SK-N-SH (cell line): ENCODE results near the gene HOXC13. TPM values are rescaled to one million over a fixed set of nuclear protein-coding genes. Genes with fewer than 3 reads are reported as not detected.

ENCODE experiments used
- CTCF ChIA-PET: fragments of 300-600, 350-600 bp; formaldehyde crosslinking; extraction: SDS; loops from one replicate; lab custom pipeline; 2021; lab: Yijun Ruan, JAX
- POLR2A ChIA-PET: fragments of 350-600 bp; sonication (Branson Sonifier 250); formaldehyde crosslinking; extraction: SDS; loops from one replicate; lab custom pipeline; 2020; ENCODE audit warnings: antibody characterized with exemption, inconsistent platforms; lab: Yijun Ruan, JAX
- DNase-seq: peaks from one replicate; pipeline ENCODE4 v3.0.0; 2012
- H2AFZ ChIP-seq: fragments of 200-600 bp; sonication (generic); 2 replicates; pipeline ENCODE4 v1.8.1; 2016; ENCODE audit warnings: antibody characterized with exemption, mild to moderate bottlenecking, low read depth
- H3F3A ChIP-seq: fragments of 200-600 bp; sonication (generic); replicated peaks from 2 replicates; pipeline ENCODE3; 2016; ENCODE audit warnings: antibody characterized with exemption, mild to moderate bottlenecking; ENCODE audit not compliant: insufficient read depth
- H3K27ac ChIP-seq, 2 experiments: fragments of 200-500 bp in 1 of 2; fragments of 200-600 bp in 1 of 2; sonication (Bioruptor generic) in 1 of 2; sonication (generic), shearing (Covaris generic) in 1 of 2; 2 replicates each; pipeline versions ENCODE4 v1.5.1 to v1.6.1; 2014 to 2016; ENCODE audit warnings: low read depth in 2 of 2, inconsistent platforms in 1 of 2, low read length in 1 of 2, mild to moderate bottlenecking in 1 of 2, mixed read lengths in 1 of 2
- H3K27me3 ChIP-seq: fragments of 200-600 bp; sonication (generic), shearing (Covaris generic); 2 replicates; pipeline ENCODE4 v1.6.1; 2016; ENCODE audit warnings: mixed run types; ENCODE audit not compliant: insufficient read depth
- H3K36me3 ChIP-seq, 2 experiments: fragments of 200-500 bp in 1 of 2; fragments of 200-600 bp in 1 of 2; sonication (Bioruptor generic) in 1 of 2; sonication (generic) in 1 of 2; replicated peaks in 1 of 2; 2 replicates each; pipeline versions ENCODE3 to v1.5.1; 2014 to 2016; ENCODE audit warnings: low read length in 1 of 2, mild to moderate bottlenecking in 1 of 2; ENCODE audit not compliant: insufficient read depth in 2 of 2, control insufficient read depth in 1 of 2
- H3K4me1 ChIP-seq, 2 experiments: fragments of 200-500 bp in 1 of 2; fragments of 200-600 bp in 1 of 2; sonication (Bioruptor generic) in 1 of 2; sonication (generic), shearing (Covaris generic) in 1 of 2; 2 replicates each; pipeline versions ENCODE4 v1.5.1 to v1.6.1; 2014 to 2016; ENCODE audit warnings: low read depth in 1 of 2, low read length in 1 of 2, mixed run types in 1 of 2; ENCODE audit not compliant: insufficient read depth in 2 of 2, control insufficient read depth in 1 of 2
- H3K4me2 ChIP-seq: fragments of 200-600 bp; sonication (generic), shearing (Covaris generic); 2 replicates; pipeline ENCODE4 v1.6.1; 2017; ENCODE audit warnings: mixed run types
- H3K4me3 ChIP-seq, 2 experiments: fragments of 200-500 bp in 1 of 2; fragments of 200-600 bp in 1 of 2; sonication (Bioruptor generic) in 1 of 2; sonication (generic), shearing (Covaris generic) in 1 of 2; 2 replicates each; pipeline versions ENCODE4 v1.5.1 to v1.8.1; 2014 to 2016; ENCODE audit warnings: low read depth in 2 of 2, inconsistent platforms in 1 of 2, low read length in 1 of 2, mild to moderate bottlenecking in 1 of 2, mixed read lengths in 1 of 2, moderate library complexity in 1 of 2
- H3K79me2 ChIP-seq: fragments of 200-600 bp; sonication (generic); 2 replicates; pipeline ENCODE4 v1.8.1; 2017; ENCODE audit warnings: mild to moderate bottlenecking; ENCODE audit not compliant: insufficient read depth
- H3K9ac ChIP-seq: fragments of 200-600 bp; sonication (generic); 2 replicates; pipeline ENCODE4 v1.6.1; 2017; ENCODE audit warnings: mixed run types
- H3K9me2 ChIP-seq: fragments of 200-600 bp; sonication (generic); 2 replicates; pipeline ENCODE4 v1.6.1; 2017; ENCODE audit warnings: mixed run types
- H3K9me3 ChIP-seq: fragments of 200-600 bp; sonication (generic); 2 replicates; pipeline ENCODE4 v1.6.1; 2017; ENCODE audit warnings: mixed run types, mild to moderate bottlenecking, moderate library complexity
- H4K20me1 ChIP-seq: fragments of 200-600 bp; sonication (generic); 2 replicates; pipeline ENCODE4 v1.6.1; 2017; ENCODE audit warnings: mild to moderate bottlenecking, mixed run types; ENCODE audit not compliant: insufficient read depth
- EZH2phosphoT487 ChIP-seq: fragments of 200-600 bp; sonication (generic); IDR thresholded peaks from 2 replicates; pipeline ENCODE4 v1.6.1; 2017; ENCODE audit warnings: low read depth, mixed run types, mild to moderate bottlenecking, antibody characterized with exemption, moderate library complexity, borderline replicate concordance
- FOXM1 ChIP-seq: IDR thresholded peaks from 2 replicates; pipeline ENCODE4 v1.4.0; 2012; ENCODE audit warnings: low read depth, mild to moderate bottlenecking
- GATA2 ChIP-seq: sonication (generic); formaldehyde crosslinking; IDR thresholded peaks from 2 replicates; pipeline ENCODE4 v1.5.0; 2020; ENCODE audit warnings: mild to moderate bottlenecking, missing genetic modification reagents
- RXRA ChIP-seq: IDR thresholded peaks from 2 replicates; pipeline ENCODE4 v1.4.0; 2012; ENCODE audit warnings: low read depth, mild to moderate bottlenecking, borderline replicate concordance
- WGBS: methylation state at CpG from one replicate; pipeline ENCODE4 v1.1.6; 2017; ENCODE audit warnings: low lambda C conversion rate; 5-methylcytosine and 5-hydroxymethylcytosine counted together
- polyA plus RNA-seq, 3 experiments: library from polyadenylated mRNA; depleted of rRNA; stranded (reverse); fragments of >200 nt; gene quantifications; 2 replicates each; pipeline ENCODE4 v1.2.3, GENCODE V29; 2012
- TF ChIP-seq, protein P1 (sequence below): IDR thresholded peaks from 2 replicates; pipeline ENCODE4 v1.4.0; 2012; ENCODE audit warnings: low read depth, borderline replicate concordance

Gene HOXC13
- polyA plus RNA-seq, 1 of the 3 experiments (the other 2 are of a cell fraction): not detected

DNA sequence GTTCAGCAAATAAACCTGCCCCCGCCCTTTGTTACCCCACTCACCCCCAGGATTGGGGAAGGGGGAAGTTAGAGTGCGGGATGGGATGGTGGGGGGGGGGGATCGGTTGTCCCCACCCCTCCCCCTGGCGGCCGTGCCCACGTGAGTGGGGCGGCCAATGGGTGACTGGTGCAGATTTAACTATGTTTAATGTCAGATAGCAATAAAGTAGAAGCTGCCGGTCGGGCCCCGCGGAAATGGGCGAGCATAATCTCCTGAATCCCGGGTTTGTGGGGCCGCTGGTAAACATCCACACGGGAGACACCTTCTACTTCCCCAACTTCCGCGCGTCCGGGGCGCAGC is 16.0 kb downstream of the HOXC13 start, which contains the start of gene HOXC12:
HOXC12 (plus strand) TSS at position 210 of the 342 bp plus-strand sequence; CDS start at position 237, 27 bp downstream.
- no peak within 1 kb of the TSS for H3K4me3 ChIP-seq
- TF ChIP-seq, protein P1, sequence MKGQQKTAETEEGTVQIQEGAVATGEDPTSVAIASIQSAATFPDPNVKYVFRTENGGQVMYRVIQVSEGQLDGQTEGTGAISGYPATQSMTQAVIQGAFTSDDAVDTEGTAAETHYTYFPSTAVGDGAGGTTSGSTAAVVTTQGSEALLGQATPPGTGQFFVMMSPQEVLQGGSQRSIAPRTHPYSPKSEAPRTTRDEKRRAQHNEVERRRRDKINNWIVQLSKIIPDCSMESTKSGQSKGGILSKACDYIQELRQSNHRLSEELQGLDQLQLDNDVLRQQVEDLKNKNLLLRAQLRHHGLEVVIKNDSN: 0 out of 2 replicates have a peak, but pooled peaks have one; percentile 10
- TF ChIP-seq GATA2: no peak
- TF ChIP-seq, all 33 proteins: peak for 1
- H2AFZ ChIP-seq: no peak within 1 kb of the TSS
- no peaks in the 10 kb centered on the region for H3K36me3 ChIP-seq
- no peak within 1 kb of the TSS for H3K4me2 ChIP-seq
- no peaks in the 10 kb centered on the region for H3K9me3 ChIP-seq
- ChIA-PET CTCF (interaction anchor here (1.1 to 2.9 kb wide), 14 partner anchors 8 to 425 kb away, joined by 3 to 9 read pairs (median 4); partner anchors contain the start of genes HOXC10 and HOXC9), POLR2A (no interaction called here)
- DNase-seq: peak; percentile 56
- H3K79me2 ChIP-seq: no peaks in the 10 kb centered on the region
- WGBS: 13% methylated on average over 12 of the region's 20 CpGs
- no peaks in the 10 kb centered on the region; a peak in 1 of 4 replicates for H3K4me1 ChIP-seq
- no peaks in the 10 kb centered on the region for H3F3A ChIP-seq
- H3K27me3 ChIP-seq: peaks cover 98% of the 10 kb centered on the region
- H4K20me1 ChIP-seq: peaks cover 13% of the 10 kb centered on the region; the same call in 1 of the 2 replicates
- no peak within 1 kb of the TSS for H3K9ac ChIP-seq
- H3K27ac ChIP-seq: no peak within 1 kb of the TSS
- no peaks in the 10 kb centered on the region for H3K9me2 ChIP-seq

DNA sequence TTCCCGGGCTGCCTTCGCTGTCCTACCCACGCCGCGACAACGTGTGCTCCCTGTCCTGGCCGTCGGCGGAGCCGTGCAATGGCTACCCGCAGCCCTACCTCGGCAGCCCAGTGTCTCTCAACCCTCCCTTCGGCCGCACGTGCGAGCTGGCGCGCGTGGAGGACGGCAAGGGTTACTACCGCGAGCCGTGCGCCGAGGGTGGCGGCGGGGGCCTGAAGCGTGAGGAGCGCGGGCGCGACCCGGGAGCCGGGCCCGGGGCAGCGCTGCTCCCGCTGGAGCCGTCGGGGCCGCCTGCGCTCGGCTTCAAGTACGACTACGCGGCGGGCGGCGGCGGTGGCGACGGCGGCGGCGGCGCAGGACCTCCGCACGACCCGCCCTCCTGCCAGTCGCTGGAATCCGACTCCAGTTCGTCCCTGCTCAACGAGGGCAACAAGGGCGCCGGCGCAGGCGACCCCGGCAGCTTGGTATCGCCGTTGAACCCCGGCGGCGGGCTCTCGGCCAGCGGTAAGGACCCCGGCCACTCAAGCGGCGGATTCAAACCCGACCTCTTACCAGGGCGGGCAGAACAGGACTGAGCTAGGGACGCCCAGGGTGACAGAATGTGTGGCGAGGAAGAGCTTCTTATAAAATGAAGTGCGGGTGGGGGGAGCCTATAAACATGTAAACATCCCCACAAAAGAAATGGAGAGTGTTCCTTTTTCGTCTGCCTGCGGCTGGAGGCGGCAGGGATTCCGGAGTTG is 16.6 kb downstream of the HOXC13 start:
- TF ChIP-seq RXRA: no peak
- TF ChIP-seq EZH2phosphoT487: peak; percentile 65
- Histone ChIP-seq H3K27ac (no peak overlapping the region), H3K4me1 (no peaks in the 10 kb centered on the region; a peak in 1 of 4 replicates), H3F3A (no peaks in the 10 kb centered on the region), H3K4me2 (no peak overlapping the region), H3K4me3 (no peak overlapping the region), H3K9me3 (no peaks in the 10 kb centered on the region), H4K20me1 (peaks cover 13% of the 10 kb centered on the region; the same call in 1 of the 2 replicates), H2AFZ (no peak overlapping the region), H3K36me3 (no peaks in the 10 kb centered on the region), H3K9ac (no peak overlapping the region), H3K79me2 (no peaks in the 10 kb centered on the region), H3K27me3 (peaks cover 98% of the 10 kb centered on the region), H3K9me2 (no peaks in the 10 kb centered on the region)
- DNase-seq: no peak
- 31% methylated on average over 17 of the region's 86 CpGs for WGBS
- ChIA-PET POLR2A (no interaction called here), CTCF (interaction anchor here (0.6 to 2.9 kb wide), 10 partner anchors 9 to 415 kb away, joined by 3 to 9 read pairs (median 4); partner anchors contain the start of gene HOXC10)

- ChIA-PET CTCF (interaction anchor here (0.6 kb wide), 1 partner anchor 42 kb away, joined by 3 read pairs; no protein-coding TSS in a partner anchor), POLR2A (no interaction called here)
- Histone ChIP-seq H3K9ac (no peak overlapping the region), H3K9me3 (no peaks in the 10 kb centered on the region), H3K27me3 (peaks cover 98% of the 10 kb centered on the region), H3F3A (no peaks in the 10 kb centered on the region), H2AFZ (no peak overlapping the region), H4K20me1 (peaks cover 13% of the 10 kb centered on the region; the same call in 1 of the 2 replicates), H3K4me2 (no peak overlapping the region), H3K27ac (no peak overlapping the region)
- DNase-seq: no peak
- WGBS: 21% methylated on average over 10 of the region's 10 CpGs
- TF ChIP-seq EZH2phosphoT487: peak; percentile 80
- TF ChIP-seq FOXM1: no peak
- TF ChIP-seq, all 33 proteins: peak for 1
- Histone ChIP-seq H3K79me2 (no peaks in the 10 kb centered on the region), H3K4me3 (no peak overlapping the region), H3K9me2 (no peaks in the 10 kb centered on the region), H3K36me3 (no peaks in the 10 kb centered on the region), H3K4me1 (no peaks in the 10 kb centered on the region; a peak in 1 of 4 replicates)
Observed at GRCh38 chr12:53955776-53956250, 17.2 kb downstream of the HOXC13 start.
